Forelimb muscle (tissue), 1 donor: ENCODE measurements around the gene LRRC2. TPM values are rescaled to one million over a fixed set of nuclear protein-coding genes. Genes with fewer than 3 reads are reported as not detected.
"Not testable (repeated sequence)": the region's sequence is repeated elsewhere in the genome, so short reads cannot be mapped to it uniquely, and the experiment has no call there.

ENCODE experiments used
- DNase-seq: peaks from one replicate; pipeline ENCODE4 v3.0.0-alpha.2; 2013; ENCODE audit warnings: low read depth
- polyA plus RNA-seq: library from polyadenylated mRNA; unstranded; fragments of 120-200 nt; gene quantifications from one replicate; pipeline ENCODE4 v1.2.1, GENCODE V29; 2013; ENCODE audit not compliant: insufficient read length

The LRRC2 gene
- polyA plus RNA-seq, 1 donor: 5.2 TPM

DNA sequence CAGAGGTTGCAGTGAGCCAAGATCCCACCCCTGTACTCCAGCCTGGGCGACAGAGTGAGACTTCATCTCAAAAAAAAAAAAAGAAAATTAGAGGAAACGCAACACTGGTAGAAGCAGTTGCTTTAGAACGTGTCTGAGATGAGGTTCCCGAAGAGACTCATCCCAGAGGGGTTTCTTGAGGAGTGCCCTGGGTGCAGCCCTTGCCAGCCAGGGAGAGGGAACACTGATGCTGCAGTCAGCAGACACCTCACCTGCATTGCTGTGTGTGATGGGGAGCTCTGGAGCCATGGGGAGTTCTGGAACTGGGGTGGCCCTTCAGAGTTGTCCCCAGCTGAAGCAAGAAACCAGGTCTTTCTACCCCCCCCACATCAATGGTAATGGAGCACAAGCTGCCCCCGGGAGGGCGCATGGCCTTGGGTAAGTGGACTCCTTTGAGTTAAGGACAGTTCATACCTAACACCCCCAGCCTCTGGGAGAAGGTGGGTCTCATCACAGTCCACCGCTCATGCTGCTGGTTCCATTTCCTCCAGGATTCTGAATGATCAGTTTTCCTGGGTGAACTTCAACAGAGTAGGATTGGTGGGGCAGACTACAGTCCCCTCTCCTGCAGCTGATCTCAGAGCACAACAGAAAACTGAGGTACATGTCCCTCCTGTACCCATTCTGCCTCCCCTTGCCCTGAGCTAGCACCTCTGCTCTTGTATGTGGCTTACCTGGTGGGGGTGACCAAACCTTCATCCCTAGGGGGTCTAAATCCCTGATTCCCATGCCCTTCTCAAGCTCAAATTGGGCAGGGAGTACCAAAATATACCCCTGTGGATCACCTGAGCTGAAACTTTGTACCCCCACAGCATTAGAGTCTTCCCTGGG is 18.7 kb upstream of the LRRC2 start:
- no peak for DNase-seq

GRCh38 chr3:46580675-46581074 is 14.6 kb upstream of the LRRC2 start:
- DNase-seq: no peak

GRCh38 chr3:46579756-46580286 is 13.7 kb upstream of the LRRC2 start:
- no peak for DNase-seq

- no peak for DNase-seq
These were observed 13.1 kb upstream of the LRRC2 start for GRCh38 chr3:46578973-46579755.

DNA sequence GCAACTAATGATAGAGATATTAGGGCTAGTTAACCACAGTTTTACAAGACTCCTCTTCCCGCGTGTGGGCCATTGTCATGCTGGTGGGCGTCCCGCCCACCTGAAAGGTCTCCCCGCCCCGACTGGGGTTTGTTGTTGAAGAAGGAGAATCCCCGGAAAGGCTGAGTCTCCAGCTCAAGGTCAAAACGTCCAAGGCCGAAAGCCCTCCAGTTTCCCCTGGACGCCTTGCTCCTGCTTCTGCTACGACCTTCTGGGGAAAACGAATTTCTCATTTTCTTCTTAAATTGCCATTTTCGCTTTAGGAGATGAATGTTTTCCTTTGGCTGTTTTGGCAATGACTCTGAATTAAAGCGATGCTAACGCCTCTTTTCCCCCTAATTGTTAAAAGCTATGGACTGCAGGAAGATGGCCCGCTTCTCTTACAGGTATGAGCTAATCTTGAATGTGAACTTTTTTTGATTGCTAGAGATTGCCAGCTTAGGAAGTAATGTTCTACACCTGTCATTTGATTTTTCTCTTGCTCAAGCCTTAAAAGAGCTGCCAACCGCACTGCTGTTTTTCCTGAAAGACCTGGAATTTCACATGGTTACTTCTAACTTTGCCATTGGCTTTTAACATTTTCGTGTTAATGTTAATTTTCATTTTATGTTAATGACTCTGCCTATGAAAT is 11.6 kb upstream of the LRRC2 start:
- not testable (repeated sequence) for DNase-seq

- no peak for DNase-seq
These were observed 10.8 kb upstream of the LRRC2 start for GRCh38 chr3:46576879-46577278.

DNA sequence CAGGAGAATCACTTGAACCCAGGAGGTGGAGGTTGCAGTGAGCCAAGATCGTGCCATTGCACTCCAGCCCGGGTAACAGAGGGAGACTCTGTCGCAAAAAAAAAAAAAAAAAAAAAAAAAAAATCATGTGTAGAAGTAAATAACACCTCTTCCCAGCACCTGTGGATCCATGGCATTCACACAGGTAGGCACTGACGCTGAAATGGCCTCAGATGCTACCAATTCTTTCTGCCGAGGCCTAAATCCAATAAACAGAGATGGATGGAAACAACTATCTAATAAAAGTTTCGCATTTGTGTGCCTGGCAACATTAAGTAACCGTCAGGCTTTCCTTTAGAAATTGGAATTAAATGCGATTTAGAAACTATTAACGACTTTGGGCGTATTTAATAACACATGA is 10.3 kb upstream of the LRRC2 start:
- DNase-seq: no peak

DNA sequence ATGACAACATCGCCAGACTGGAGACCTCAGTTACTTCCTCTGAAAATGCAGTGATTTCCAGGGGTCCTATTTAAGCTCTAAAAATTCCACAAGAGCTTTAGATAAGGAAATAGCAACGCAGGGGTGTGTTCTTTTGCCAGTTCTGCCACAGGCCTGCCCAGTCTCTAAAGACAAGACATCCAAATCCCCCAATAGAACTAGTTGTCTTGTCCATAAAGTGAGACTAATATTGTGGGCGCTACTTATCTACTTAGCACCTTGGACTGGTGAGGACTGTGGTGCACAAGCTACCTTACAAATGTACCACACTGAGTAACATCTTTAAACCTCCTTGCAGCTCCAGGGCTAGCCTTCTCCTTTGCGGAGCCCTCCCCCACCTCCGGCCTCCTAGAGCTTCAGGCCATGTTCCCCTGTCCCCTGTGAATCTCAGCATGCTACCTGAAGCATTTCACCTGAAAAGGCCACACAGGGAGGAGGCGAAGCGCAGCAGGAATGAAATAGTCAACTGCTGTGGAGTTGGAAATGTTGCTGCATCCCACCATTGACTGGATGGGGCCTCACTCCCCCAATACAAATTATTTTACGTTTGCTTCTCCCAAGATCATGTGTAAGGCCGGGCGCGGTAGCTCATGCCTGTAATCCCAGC is 9.6 kb upstream of the LRRC2 start:
- DNase-seq: no peak

- DNase-seq: no peak
These were observed 8.9 kb upstream of the LRRC2 start for GRCh38 chr3:46574881-46575576.

DNA sequence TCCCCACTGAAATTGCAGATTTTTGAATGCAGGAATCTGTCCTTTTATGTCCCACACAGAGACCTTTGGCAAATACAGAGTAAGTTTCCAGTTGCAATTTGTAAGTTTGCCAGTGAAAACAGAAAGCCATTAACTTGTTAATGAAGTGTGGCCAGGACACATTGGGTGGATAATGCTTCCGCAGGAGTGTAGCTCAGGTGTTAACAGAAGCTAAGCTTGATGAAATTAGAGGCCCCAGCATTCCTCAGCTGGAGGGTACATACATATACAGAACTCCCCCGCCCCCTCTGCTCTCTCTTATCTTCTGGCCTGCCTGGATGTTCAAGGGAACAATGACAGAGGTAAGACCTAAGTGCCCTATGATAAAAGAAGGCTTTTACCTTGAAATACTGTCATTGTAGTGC is 8.1 kb upstream of the LRRC2 start:
- DNase-seq: no peak

DNA sequence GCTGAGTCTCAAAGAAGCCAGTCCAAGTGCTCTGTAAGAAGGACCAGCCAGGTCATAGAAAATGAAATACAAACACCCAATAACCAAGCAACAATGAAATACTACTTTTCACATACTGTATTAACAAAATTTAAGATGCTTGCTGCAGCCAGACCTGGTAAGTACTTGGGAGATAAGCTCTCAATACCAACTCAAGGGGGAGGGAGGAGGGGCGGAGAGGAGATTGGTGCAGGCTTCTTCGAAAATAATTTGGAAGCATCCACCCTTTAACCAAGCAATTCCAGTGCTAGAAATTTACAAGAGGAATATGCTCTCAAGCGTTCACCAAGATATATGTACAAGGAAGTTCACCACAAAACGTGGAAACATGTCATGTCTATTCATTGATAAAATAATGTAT is 7.6 kb upstream of the LRRC2 start:
- no peak for DNase-seq

DNA sequence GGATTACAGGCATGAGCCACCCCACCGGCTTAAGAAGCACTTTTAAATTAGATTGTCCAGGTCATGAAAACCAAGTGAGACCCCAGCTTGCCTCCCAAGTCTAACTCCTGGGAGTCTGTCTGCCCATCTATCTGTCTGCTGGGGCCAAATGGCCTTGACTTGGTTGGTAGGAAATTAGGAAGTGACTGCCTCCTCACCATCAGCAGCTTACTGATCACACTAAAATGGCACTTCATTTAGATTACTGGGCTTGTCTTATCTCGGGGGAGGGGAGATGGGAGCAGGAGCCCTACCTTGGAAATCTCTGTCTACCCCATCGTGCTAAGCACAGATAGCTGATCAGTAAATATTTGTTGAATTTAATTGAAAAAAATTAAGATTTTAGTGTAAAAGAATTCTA is 5.6 kb upstream of the LRRC2 start:
- DNase-seq: no peak

DNA sequence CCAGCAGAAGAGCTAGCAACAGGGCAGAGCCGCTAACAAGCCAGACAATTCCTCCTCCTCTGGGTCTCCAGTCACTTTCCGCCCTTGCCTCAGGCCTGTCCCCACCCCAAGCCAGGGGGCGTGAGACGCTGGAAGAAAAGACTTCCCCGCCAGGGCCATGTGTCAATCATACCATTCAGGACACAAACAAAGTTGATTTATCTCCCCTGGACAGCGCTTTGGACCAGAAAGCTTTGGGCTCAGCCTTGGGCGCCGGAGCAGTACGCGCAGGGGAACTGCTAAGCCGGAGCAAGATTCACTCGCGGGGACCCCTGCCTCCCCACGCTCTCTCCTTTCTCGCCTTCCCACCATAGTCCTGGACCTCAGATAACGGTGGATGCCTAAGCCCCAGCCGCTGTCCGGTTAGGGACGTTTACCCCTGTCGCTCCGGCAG is 479 bp downstream of the LRRC2 start:
- DNase-seq: no peak

DNA sequence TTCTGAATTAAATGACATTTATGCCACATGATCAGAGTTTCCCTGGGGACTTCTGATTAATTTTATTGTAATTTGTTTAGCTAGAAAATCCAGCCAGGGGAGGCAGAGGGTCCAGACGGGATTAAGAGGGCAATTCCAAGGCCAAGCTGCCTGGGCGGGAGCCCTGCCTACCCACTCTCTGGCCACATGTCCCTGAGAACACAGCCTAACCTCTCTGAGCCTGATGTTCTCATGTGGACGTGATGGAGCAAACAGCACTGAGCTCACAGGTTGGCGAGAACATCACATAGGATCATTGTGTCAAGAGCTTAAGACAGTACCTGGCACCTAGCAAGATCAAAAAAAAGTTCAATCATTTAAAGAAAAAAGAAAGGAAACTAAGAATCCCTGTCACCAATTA is 1.0 kb downstream of the LRRC2 start:
- no peak for DNase-seq

GRCh38 chr3:46564190-46565021 is 1.7 kb downstream of the LRRC2 start:
- no peak for DNase-seq

- DNase-seq: no peak
These were observed 4.2 kb downstream of the LRRC2 start for GRCh38 chr3:46561951-46562350.

- DNase-seq: no peak
These were observed 4.6 kb downstream of the LRRC2 start for GRCh38 chr3:46561511-46561910.

- no peak for DNase-seq
These were observed 6.9 kb downstream of the LRRC2 start for GRCh38 chr3:46559091-46559704.

DNA sequence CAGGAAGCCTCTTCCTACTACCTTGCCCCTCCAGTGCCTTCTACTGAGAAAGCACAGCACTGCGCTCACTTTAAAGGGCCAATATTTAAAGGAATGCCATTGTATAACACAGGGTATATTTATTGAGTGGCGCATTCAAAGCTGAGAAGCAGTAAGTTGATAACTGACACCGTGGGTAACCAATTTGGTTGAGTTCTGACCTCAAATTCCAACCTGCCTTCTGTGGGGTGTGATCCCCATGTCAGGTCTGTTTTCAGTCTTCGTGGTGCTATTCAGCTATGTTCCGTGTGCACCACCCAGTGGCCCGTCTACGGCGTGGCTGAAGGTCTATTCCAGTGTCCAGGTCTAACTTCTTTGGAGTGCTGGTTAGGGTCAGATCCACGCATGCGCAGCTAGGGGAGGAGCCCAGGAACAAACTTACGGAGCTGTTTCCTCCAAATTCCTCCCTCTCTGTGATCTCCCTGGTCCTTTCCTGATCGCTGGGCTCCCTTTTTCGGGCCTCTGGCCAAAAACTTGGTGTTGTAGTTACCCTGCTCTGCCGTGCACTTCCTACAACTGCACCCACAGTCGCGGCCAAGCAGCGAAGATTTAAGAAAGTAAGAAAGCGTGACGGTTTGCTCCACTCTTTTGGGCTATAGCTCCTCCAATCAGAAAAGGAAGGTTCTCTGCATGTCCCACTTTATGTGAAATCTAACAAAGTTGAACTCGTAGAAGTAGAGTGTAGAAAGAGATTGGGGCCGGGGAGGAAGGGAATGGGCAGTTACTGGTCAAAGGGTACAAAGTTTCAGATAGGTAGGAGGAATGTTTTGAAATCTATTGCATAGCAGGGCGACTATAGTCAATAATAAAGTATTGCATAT is 7.7 kb downstream of the LRRC2 start:
- DNase-seq: no peak
